Measurements from ENCODE around the gene STAT6.

STAT6 gene

GRCh38 chr12:57049890-57050289 lies 61.3 kb downstream of the STAT6 start, which contains the start of gene MYO1A:
MYO1A (minus strand) TSS chr12:57050129; CDS start chr12:57048323, 1,806 bp downstream.
- TF ChIP-seq CTCF (IDR thresholded peaks at IDR 0.05; ENCODE audit: low read depth, low read length) = no peak
- H3K4me3 ChIP-seq (ENCODE audit: low read depth, low read length) = no peak within 1 kb of the TSS

GRCh38 chr12:57049119-57049446 lies 62.1 kb downstream of the STAT6 start:
- H3K4me3 ChIP-seq (ENCODE audit: low read depth, low read length) = no peak overlapping the region
- no peak for TF ChIP-seq CTCF (IDR thresholded peaks at IDR 0.05; ENCODE audit: low read depth, low read length)

GRCh38 chr12:57048423-57049118 lies 62.6 kb downstream of the STAT6 start:
- TF ChIP-seq CTCF (IDR thresholded peaks at IDR 0.05; ENCODE audit: low read depth, low read length) = no peak

GRCh38 chr12:57047981-57048380 lies 63.2 kb downstream of the STAT6 start:
- no peak overlapping the region for H3K4me3 ChIP-seq (ENCODE audit: low read depth, low read length)
- TF ChIP-seq CTCF (IDR thresholded peaks at IDR 0.05; ENCODE audit: low read depth, low read length) = no peak

More at GRCh38 chr12:57048423-57049118, 62.6 kb downstream of the STAT6 start:
- H3K4me3 ChIP-seq (ENCODE audit: low read depth, low read length) = no peak overlapping the region

- no peak overlapping the region for H3K4me3 ChIP-seq (ENCODE audit: low read depth, low read length)
- TF ChIP-seq CTCF (IDR thresholded peaks at IDR 0.05; ENCODE audit: low read depth, low read length) = no peak
Measured at GRCh38 chr12:57046947-57047890, 63.9 kb downstream of the STAT6 start.

GRCh38 chr12:57046086-57046791 lies 64.9 kb downstream of the STAT6 start:
- no peak overlapping the region for H3K4me3 ChIP-seq (ENCODE audit: low read depth, low read length)
- no peak for TF ChIP-seq CTCF (IDR thresholded peaks at IDR 0.05; ENCODE audit: low read depth, low read length)
